ENCODE measurements around the gene GOLT1A. TPM values are rescaled to one million over a fixed set of nuclear protein-coding genes. Genes with fewer than 3 reads are reported as not detected.

GOLT1A gene
- total and polyA plus RNA-seq, 4 donors, result 14.1 to 103 (median 52.7) TPM

DNA sequence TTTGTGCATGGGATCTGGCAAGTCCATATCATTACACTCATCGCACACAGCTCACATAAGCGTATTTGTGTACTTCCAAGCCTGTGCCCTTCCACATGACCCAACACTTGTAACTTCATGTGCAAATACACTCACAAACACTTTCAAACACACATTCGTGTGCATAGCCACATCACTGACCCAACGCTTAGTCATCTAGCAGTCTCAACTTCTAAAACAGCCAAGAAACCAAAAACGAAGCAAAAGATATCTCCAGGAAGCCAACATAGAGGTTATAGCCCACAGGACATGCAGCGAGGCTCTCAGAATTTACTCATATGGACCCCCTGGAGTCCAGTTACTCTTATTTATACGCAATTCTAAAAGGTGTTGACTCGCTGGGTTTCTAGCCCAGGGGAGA lies 10.9 kb upstream of the GOLT1A start:
- Histone ChIP-seq H3K27me3 (ENCODE audit: control insufficient read depth in 4 of 4, insufficient read depth in 4 of 4, low read length in 3 of 4) (no peaks in the 10 kb centered on the region), H3K27ac (ENCODE audit: low read depth in 1 of 2, low read length in 2 of 2) (peak overlapping the region; percentile 15 to 21), H3K36me3 (ENCODE audit: control insufficient read depth in 4 of 4, insufficient read depth in 3 of 4, low read depth in 1 of 4, low read length in 3 of 4) (peaks cover 0 to 28% (median 17%) of the 10 kb centered on the region in 4 donors), H3K9ac (ENCODE audit: low read depth in 1 of 2, low read length in 2 of 2) (no peak overlapping the region), H3K4me1 (ENCODE audit: control insufficient read depth in 4 of 4, insufficient read depth in 4 of 4, low read length in 3 of 4) (peaks cover 4 to 31% (median 21%) of the 10 kb centered on the region in 4 donors), H3K4me3 (ENCODE audit: low read depth in 1 of 3, low read length in 3 of 3) (no peak overlapping the region), H3K9me3 (ENCODE audit: control insufficient read depth in 4 of 4, low read length in 3 of 4) (no peaks in the 10 kb centered on the region)
- WGBS, result 82% methylated on average over 8 of the region's 8 CpGs
- TF ChIP-seq, protein P1, sequence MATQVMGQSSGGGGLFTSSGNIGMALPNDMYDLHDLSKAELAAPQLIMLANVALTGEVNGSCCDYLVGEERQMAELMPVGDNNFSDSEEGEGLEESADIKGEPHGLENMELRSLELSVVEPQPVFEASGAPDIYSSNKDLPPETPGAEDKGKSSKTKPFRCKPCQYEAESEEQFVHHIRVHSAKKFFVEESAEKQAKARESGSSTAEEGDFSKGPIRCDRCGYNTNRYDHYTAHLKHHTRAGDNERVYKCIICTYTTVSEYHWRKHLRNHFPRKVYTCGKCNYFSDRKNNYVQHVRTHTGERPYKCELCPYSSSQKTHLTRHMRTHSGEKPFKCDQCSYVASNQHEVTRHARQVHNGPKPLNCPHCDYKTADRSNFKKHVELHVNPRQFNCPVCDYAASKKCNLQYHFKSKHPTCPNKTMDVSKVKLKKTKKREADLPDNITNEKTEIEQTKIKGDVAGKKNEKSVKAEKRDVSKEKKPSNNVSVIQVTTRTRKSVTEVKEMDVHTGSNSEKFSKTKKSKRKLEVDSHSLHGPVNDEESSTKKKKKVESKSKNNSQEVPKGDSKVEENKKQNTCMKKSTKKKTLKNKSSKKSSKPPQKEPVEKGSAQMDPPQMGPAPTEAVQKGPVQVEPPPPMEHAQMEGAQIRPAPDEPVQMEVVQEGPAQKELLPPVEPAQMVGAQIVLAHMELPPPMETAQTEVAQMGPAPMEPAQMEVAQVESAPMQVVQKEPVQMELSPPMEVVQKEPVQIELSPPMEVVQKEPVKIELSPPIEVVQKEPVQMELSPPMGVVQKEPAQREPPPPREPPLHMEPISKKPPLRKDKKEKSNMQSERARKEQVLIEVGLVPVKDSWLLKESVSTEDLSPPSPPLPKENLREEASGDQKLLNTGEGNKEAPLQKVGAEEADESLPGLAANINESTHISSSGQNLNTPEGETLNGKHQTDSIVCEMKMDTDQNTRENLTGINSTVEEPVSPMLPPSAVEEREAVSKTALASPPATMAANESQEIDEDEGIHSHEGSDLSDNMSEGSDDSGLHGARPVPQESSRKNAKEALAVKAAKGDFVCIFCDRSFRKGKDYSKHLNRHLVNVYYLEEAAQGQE (IDR thresholded peaks at IDR 0.05), result no peak
- TF ChIP-seq, protein P2, sequence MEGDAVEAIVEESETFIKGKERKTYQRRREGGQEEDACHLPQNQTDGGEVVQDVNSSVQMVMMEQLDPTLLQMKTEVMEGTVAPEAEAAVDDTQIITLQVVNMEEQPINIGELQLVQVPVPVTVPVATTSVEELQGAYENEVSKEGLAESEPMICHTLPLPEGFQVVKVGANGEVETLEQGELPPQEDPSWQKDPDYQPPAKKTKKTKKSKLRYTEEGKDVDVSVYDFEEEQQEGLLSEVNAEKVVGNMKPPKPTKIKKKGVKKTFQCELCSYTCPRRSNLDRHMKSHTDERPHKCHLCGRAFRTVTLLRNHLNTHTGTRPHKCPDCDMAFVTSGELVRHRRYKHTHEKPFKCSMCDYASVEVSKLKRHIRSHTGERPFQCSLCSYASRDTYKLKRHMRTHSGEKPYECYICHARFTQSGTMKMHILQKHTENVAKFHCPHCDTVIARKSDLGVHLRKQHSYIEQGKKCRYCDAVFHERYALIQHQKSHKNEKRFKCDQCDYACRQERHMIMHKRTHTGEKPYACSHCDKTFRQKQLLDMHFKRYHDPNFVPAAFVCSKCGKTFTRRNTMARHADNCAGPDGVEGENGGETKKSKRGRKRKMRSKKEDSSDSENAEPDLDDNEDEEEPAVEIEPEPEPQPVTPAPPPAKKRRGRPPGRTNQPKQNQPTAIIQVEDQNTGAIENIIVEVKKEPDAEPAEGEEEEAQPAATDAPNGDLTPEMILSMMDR (IDR thresholded peaks at IDR 0.05; ENCODE audit: low read depth, low read length, missing input control), result no peak
- no peak for TF ChIP-seq HNF4A (conservative IDR thresholded peaks at IDR 0.05)
- no peak for TF ChIP-seq FOXA2 (IDR thresholded peaks at IDR 0.05)
- no peak for TF ChIP-seq RAD21 (IDR thresholded peaks at IDR 0.05)
- no peak for TF ChIP-seq TAF1 (conservative IDR thresholded peaks at IDR 0.05)
- TF ChIP-seq FOXA1 (IDR thresholded peaks at IDR 0.05), result no peak
- no peak for TF ChIP-seq NR2F2 (IDR thresholded peaks at IDR 0.05)
- TF ChIP-seq, protein P3, sequence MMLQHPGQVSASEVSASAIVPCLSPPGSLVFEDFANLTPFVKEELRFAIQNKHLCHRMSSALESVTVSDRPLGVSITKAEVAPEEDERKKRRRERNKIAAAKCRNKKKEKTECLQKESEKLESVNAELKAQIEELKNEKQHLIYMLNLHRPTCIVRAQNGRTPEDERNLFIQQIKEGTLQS (IDR thresholded peaks at IDR 0.05), result no peak
- no peak for TF ChIP-seq HNF4G (IDR thresholded peaks at IDR 0.05)
- TF ChIP-seq, protein P4, sequence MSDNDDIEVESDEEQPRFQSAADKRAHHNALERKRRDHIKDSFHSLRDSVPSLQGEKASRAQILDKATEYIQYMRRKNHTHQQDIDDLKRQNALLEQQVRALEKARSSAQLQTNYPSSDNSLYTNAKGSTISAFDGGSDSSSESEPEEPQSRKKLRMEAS (IDR thresholded peaks at IDR 0.05), result no peak
- no peak for TF ChIP-seq EGR1 (IDR thresholded peaks at IDR 0.05; ENCODE audit: low read depth in 2 of 2)
- no peak for TF ChIP-seq GABPA (IDR thresholded peaks at IDR 0.05 in 1 of 2, conservative IDR thresholded peaks at IDR 0.05 in 1 of 2)
- no peak for DNase-seq (ENCODE audit: low spot score)

DNA sequence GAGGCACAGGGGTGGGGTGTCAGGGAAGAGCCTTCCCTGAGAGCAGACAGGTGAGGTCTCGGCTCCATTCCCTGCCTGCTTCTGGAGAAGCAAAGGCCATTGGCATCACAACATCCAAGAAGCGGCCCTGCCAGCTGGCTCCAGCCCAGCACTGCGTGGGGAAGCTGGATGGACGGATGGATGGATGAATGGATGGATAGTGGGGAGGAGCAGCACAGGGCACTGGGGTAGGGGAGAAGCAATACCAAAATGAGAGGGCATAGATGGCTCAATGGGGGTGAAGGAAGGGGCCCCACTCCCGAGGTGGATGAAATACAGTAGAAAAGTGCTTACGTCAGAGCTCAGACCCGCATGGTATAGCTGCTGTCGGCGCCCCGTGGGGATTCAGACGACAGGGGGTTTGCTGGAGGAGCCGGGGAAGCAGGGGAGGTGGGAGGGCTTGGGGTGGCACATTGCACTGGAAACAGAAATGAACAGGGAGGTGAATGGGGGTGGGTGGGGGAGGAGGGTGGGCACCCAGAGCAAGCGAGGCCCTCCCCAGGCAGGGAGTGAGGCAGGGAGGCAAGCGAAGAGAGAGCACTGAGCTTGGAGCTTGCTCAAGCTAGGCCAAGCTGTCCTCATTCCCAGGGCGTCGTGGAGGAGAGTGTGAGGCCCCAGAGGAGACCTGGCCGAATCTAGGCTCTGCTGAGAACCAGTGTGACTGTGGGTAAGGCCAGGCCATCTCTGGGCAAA lies 9.5 kb upstream of the GOLT1A start:
- Histone ChIP-seq H3K36me3 (ENCODE audit: control insufficient read depth in 4 of 4, insufficient read depth in 3 of 4, low read depth in 1 of 4, low read length in 3 of 4) (peaks cover 0 to 24% (median 9%) of the 10 kb centered on the region in 4 donors), H3K9me3 (ENCODE audit: control insufficient read depth in 4 of 4, low read length in 3 of 4) (no peaks in the 10 kb centered on the region), H3K9ac (ENCODE audit: low read depth in 1 of 2, low read length in 2 of 2) (no peak overlapping the region), H3K27me3 (ENCODE audit: control insufficient read depth in 4 of 4, insufficient read depth in 4 of 4, low read length in 3 of 4) (no peaks in the 10 kb centered on the region), H3K27ac (ENCODE audit: low read depth in 1 of 2, low read length in 2 of 2) (peak overlapping the region; percentile 4 to 12), H3K4me3 (ENCODE audit: low read depth in 1 of 3, low read length in 3 of 3) (no peak overlapping the region), H3K4me1 (ENCODE audit: control insufficient read depth in 4 of 4, insufficient read depth in 4 of 4, low read length in 3 of 4) (peaks cover 4 to 31% (median 21%) of the 10 kb centered on the region in 4 donors)
- no peak for DNase-seq (ENCODE audit: low spot score)
- WGBS, result 82% methylated on average over 17 of the region's 17 CpGs
- TF ChIP-seq HNF4A (conservative IDR thresholded peaks at IDR 0.05), result no peak
- TF ChIP-seq FOXA1 (IDR thresholded peaks at IDR 0.05), result no peak
- no peak for TF ChIP-seq JUND (IDR thresholded peaks at IDR 0.05)
- TF ChIP-seq, protein P1 (IDR thresholded peaks at IDR 0.05), result no peak
- no peak for TF ChIP-seq RXRA (IDR thresholded peaks at IDR 0.05)
- no peak for TF ChIP-seq YY1 (IDR thresholded peaks at IDR 0.05)
- no peak for TF ChIP-seq EGR1 (IDR thresholded peaks at IDR 0.05; ENCODE audit: low read depth in 2 of 2)
- no peak for TF ChIP-seq SP1 (IDR thresholded peaks at IDR 0.05)
- TF ChIP-seq HNF4G (IDR thresholded peaks at IDR 0.05), result no peak
- TF ChIP-seq, protein P3 (IDR thresholded peaks at IDR 0.05), result no peak
- TF ChIP-seq NR2F2 (IDR thresholded peaks at IDR 0.05), result no peak
- TF ChIP-seq, protein P2 (IDR thresholded peaks at IDR 0.05; ENCODE audit: low read depth, low read length, missing input control), result no peak
